Measurements from ENCODE around the gene HYAL4.

DNA sequence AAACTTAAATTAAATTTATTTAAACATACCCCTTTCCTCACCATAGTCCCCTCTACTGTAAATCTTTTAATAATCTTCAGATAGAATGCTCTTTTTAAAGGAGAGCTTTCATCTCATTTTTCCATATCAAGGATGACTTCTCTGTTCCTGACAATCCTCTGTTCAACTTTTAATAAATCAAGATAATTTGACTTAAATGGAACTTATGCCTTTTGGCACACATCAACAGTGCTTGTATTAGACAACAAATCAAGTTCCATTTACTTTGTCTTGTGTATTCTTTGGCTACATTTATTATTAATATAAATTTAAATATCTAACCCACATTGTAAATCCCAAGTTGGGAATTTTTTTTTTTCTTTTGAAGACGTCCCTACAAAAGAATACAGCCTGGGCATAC is 42.7 kb upstream of the HYAL4 start:
- TF ChIP-seq CTCF (IDR thresholded peaks at IDR 0.05; ENCODE audit: poor library complexity) (no peak), EZH2 (IDR thresholded peaks at IDR 0.05; ENCODE audit: borderline replicate concordance) (no peak)

All from hepatocyte (in vitro differentiated cells).